Right atrium auricular region (tissue), 2 donors: Measurements from ENCODE around the gene AATF. TPM values are rescaled to one million over a fixed set of nuclear protein-coding genes. Genes with fewer than 3 reads are reported as not detected.

Experiments used
- DNase-seq: peaks from one replicate; pipeline ENCODE4 v3.0.0-alpha.2; 2019; ENCODE audit warnings: low spot score
- H3K27ac ChIP-seq, 2 donors: fragments of 200-600 bp; sonication (generic); 1 replicate in 1 of 2; 2 replicates in 1 of 2; pipeline ENCODE4 v1.5.1; 2016 to 2019
- H3K27me3 ChIP-seq, 2 donors: fragments of 200-600 bp; sonication (generic); one replicate each; pipeline versions ENCODE4 v1.5.1 to v1.6.0; 2017 to 2019
- H3K36me3 ChIP-seq: fragments of 200-600 bp; sonication (generic); one replicate; pipeline ENCODE4 v1.5.1; 2016
- H3K4me1 ChIP-seq, 2 donors: fragments of 200-600 bp; sonication (generic); one replicate each; pipeline versions ENCODE4 v1.5.1 to v1.6.0; 2017 to 2019
- H3K4me3 ChIP-seq, 2 donors: fragments of 200-600 bp; sonication (generic); 1 replicate in 1 of 2; 2 replicates in 1 of 2; pipeline ENCODE4 v1.5.1; 2017 to 2019; ENCODE audit warnings: mild to moderate bottlenecking in 1 of 2, moderate library complexity in 1 of 2
- H3K9me3 ChIP-seq, 2 donors: fragments of 200-600 bp; sonication (generic); one replicate each; pipeline ENCODE4 v1.5.1; 2019
- CTCF ChIP-seq, 2 donors: fragments of 200-600 bp; sonication (generic); IDR thresholded peaks; one replicate each; pipeline ENCODE4 v1.5.1; 2019; ENCODE audit warnings: antibody characterized with exemption in 2 of 2
- total RNA-seq, 2 donors: library from RNA; depleted of rRNA; stranded (reverse); fragments of >200 nt; gene quantifications; one replicate each; pipeline ENCODE4 v1.1.0, GENCODE V29; 2016

The AATF gene
- total RNA-seq, 2 donors from 2014 or later, result 17.8 to 23.2 TPM

DNA sequence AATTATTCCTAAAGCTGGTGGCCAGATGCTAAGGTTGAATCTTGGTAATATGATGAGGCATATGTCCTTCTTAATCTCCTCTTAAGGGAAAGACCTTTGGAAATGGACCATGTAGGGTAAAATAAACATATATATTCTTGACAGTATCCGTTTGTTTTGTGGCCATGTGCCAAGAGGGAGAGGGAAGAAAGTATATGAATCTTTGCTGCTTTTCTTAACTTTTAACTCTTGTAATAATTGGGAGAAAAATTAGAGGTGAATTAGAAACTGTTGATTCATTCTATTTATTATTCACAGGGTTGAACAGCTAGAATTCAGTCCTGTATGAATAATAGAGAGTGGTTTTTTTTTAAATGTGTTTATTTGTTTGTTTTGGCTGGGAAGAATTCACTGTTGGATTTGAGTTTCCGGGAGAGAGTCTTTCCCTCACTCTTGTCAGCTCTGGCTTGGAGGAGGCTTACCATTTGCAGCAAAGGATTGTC lies 31.6 kb downstream of the AATF start:
- Histone ChIP-seq H3K4me3 (no peak overlapping the region), H3K36me3 (no peaks in the 10 kb centered on the region)

GRCh38 chr17:36983618-36984017 lies 34.9 kb downstream of the AATF start:
- H3K27me3 ChIP-seq, result no peaks in the 10 kb centered on the region
- H3K27ac ChIP-seq, result no peak overlapping the region
- no peak for DNase-seq
- no peak overlapping the region for H3K4me3 ChIP-seq
- H3K36me3 ChIP-seq, result peaks cover 23% of the 10 kb centered on the region
- TF ChIP-seq CTCF (IDR thresholded peaks at IDR 0.05), result no peak
- H3K9me3 ChIP-seq, result no peaks in the 10 kb centered on the region
- H3K4me1 ChIP-seq, result peaks cover 0 to 7% of the 10 kb centered on the region in 2 donors

More for the DNA sequence above, 31.6 kb downstream of the AATF start:
- no peak overlapping the region for H3K27ac ChIP-seq
- DNase-seq, result no peak
- no peaks in the 10 kb centered on the region for H3K9me3 ChIP-seq
- peaks cover 0 to 7% of the 10 kb centered on the region in 2 donors for H3K4me1 ChIP-seq
- TF ChIP-seq CTCF (IDR thresholded peaks at IDR 0.05), result no peak
- H3K27me3 ChIP-seq, result no peaks in the 10 kb centered on the region

DNA sequence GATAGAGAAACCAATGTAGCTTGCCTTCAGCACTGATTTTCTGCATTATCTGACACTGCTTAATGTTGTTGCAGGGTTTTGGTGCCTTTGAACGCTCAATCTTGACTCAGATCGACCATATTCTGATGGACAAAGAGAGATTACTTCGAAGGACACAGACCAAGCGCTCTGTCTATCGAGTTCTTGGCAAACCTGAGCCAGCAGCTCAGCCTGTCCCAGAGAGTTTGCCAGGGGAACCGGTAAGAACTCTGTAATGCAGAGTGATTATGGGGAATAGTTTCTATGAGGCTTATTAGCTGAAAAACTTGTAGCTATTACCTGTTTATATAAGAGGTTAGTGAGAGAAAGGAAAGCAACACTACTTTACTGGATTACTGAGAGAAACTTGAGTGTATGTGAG lies 40.4 kb downstream of the AATF start:
- H3K4me3 ChIP-seq, result no peak overlapping the region
- H3K36me3 ChIP-seq, result peaks cover 51% of the 10 kb centered on the region
- H3K4me1 ChIP-seq, result no peaks in the 10 kb centered on the region
- H3K9me3 ChIP-seq, result no peaks in the 10 kb centered on the region
- DNase-seq, result no peak
- H3K27ac ChIP-seq, result no peak overlapping the region
- no peak for TF ChIP-seq CTCF (IDR thresholded peaks at IDR 0.05)
- no peaks in the 10 kb centered on the region for H3K27me3 ChIP-seq

- Histone ChIP-seq H3K27ac (no peak overlapping the region), H3K4me3 (no peak overlapping the region), H3K4me1 (no peaks in the 10 kb centered on the region), H3K27me3 (no peaks in the 10 kb centered on the region), H3K36me3 (peaks cover 63% of the 10 kb centered on the region), H3K9me3 (no peaks in the 10 kb centered on the region)
- no peak for DNase-seq
- TF ChIP-seq CTCF (IDR thresholded peaks at IDR 0.05), result no peak
Measured at GRCh38 chr17:36992701-36993100, 43.9 kb downstream of the AATF start.

DNA sequence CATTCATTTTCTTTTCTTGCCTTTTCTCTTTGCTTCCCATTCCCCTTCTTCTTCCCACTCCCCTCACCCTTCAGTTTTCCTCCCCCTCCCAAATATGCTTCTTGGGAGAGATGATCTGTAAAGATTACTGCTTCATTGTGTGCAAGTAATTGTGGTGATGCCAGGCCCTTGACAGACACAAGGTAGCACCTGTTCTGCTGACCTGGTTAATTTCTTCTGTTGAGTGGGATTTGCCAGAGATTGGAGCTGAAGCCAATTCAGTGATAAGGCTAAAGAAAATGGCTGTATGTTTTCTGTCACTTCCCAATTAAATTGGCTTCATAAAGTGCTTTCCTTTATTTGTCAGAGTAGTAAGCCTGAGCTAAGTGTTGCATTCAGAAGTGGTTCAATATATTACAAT lies 44.5 kb downstream of the AATF start:
- H3K27ac ChIP-seq, result no peak overlapping the region
- H3K4me1 ChIP-seq, result no peaks in the 10 kb centered on the region
- H3K36me3 ChIP-seq, result peaks cover 61% of the 10 kb centered on the region
- no peak overlapping the region for H3K4me3 ChIP-seq
- H3K27me3 ChIP-seq, result no peaks in the 10 kb centered on the region
- no peaks in the 10 kb centered on the region for H3K9me3 ChIP-seq
- no peak for DNase-seq
- no peak for TF ChIP-seq CTCF (IDR thresholded peaks at IDR 0.05)

GRCh38 chr17:36994438-36994837 lies 45.7 kb downstream of the AATF start:
- Histone ChIP-seq H3K9me3 (no peaks in the 10 kb centered on the region), H3K27me3 (no peaks in the 10 kb centered on the region), H3K27ac (no peak overlapping the region), H3K4me1 (no peaks in the 10 kb centered on the region), H3K36me3 (peaks cover 49% of the 10 kb centered on the region), H3K4me3 (no peak overlapping the region)
- DNase-seq, result no peak
- TF ChIP-seq CTCF (IDR thresholded peaks at IDR 0.05), result no peak
